ENCODE measurements around the gene MCRIP2.

The MCRIP2 gene

GRCh38 chr16:622920-623280, 18.7 kb upstream of the MCRIP2 start:
- no peak for DNase-seq (ENCODE audit: low spot score)
- TF ChIP-seq CTCF (IDR thresholded peaks at IDR 0.05; ENCODE audit: borderline replicate concordance, control extremely low read depth, extremely low read depth, insufficient read depth, missing control alignments) = no peak
- in situ Hi-C loops (cut with MboI; ENCODE audit: low sequenced_read_pairs, unreplicated experiment) = no loop called here

- DNase-seq (ENCODE audit: low spot score) = no peak
- in situ Hi-C loops (cut with MboI; ENCODE audit: low sequenced_read_pairs, unreplicated experiment) = no loop called here
- TF ChIP-seq CTCF (IDR thresholded peaks at IDR 0.05; ENCODE audit: borderline replicate concordance, control extremely low read depth, extremely low read depth, insufficient read depth, missing control alignments) = no peak
Observed at GRCh38 chr16:624526-625070, 17.0 kb upstream of the MCRIP2 start.

- no peak for TF ChIP-seq CTCF (IDR thresholded peaks at IDR 0.05; ENCODE audit: borderline replicate concordance, control extremely low read depth, extremely low read depth, insufficient read depth, missing control alignments)
- in situ Hi-C loops (cut with MboI; ENCODE audit: low sequenced_read_pairs, unreplicated experiment) = no loop called here
- DNase-seq (ENCODE audit: low spot score) = no peak
Observed at GRCh38 chr16:625117-625976, 16.3 kb upstream of the MCRIP2 start.

- in situ Hi-C loops (cut with MboI; ENCODE audit: low sequenced_read_pairs, unreplicated experiment) = no loop called here
- no peak for DNase-seq (ENCODE audit: low spot score)
- no peak for TF ChIP-seq CTCF (IDR thresholded peaks at IDR 0.05; ENCODE audit: borderline replicate concordance, control extremely low read depth, extremely low read depth, insufficient read depth, missing control alignments)
Observed at GRCh38 chr16:625977-626765, 15.5 kb upstream of the MCRIP2 start.

- in situ Hi-C loops (cut with MboI; ENCODE audit: low sequenced_read_pairs, unreplicated experiment) = no loop called here
- no peak for DNase-seq (ENCODE audit: low spot score)
- TF ChIP-seq CTCF (IDR thresholded peaks at IDR 0.05; ENCODE audit: borderline replicate concordance, control extremely low read depth, extremely low read depth, insufficient read depth, missing control alignments) = no peak
Observed at GRCh38 chr16:626787-627453, 14.7 kb upstream of the MCRIP2 start.
